Liver (tissue), 9 donors: Measurements from ENCODE around the gene SLC6A12. TPM values are rescaled to one million over a fixed set of nuclear protein-coding genes. Genes with fewer than 3 reads are reported as not detected.
A peak's percentile ranks its signal among the peaks of the same experiment; 100 is the strongest.

Experiments used
- DNase-seq: peaks from one replicate; pipeline ENCODE4 v3.0.0-alpha.2; 2017; ENCODE audit warnings: low spot score
- H3K27ac ChIP-seq, 2 donors: one replicate each; pipeline ENCODE4 v1.7.0; 2013; ENCODE audit warnings: inconsistent platforms in 2 of 2, low read length in 2 of 2, control low read depth in 1 of 2, low read depth in 1 of 2, mild to moderate bottlenecking in 1 of 2
- H3K27me3 ChIP-seq, 4 donors: one replicate each; pipeline versions ENCODE4 v1.6.1 to v1.7.0; 2013; ENCODE audit warnings: low read length in 3 of 4, inconsistent platforms in 1 of 4, mild to moderate bottlenecking in 1 of 4, moderate library complexity in 1 of 4; ENCODE audit not compliant: control insufficient read depth in 4 of 4, insufficient read depth in 4 of 4
- H3K36me3 ChIP-seq, 4 donors: one replicate each; pipeline versions ENCODE4 v1.6.1 to v1.7.0; 2013; ENCODE audit warnings: low read length in 3 of 4, mild to moderate bottlenecking in 3 of 4, low read depth in 1 of 4, moderate library complexity in 1 of 4; ENCODE audit not compliant: control insufficient read depth in 4 of 4, insufficient read depth in 3 of 4
- H3K4me1 ChIP-seq, 4 donors: one replicate each; pipeline versions ENCODE4 v1.6.1 to v1.7.0; 2013; ENCODE audit warnings: low read length in 3 of 4, mild to moderate bottlenecking in 3 of 4, moderate library complexity in 1 of 4; ENCODE audit not compliant: control insufficient read depth in 4 of 4, insufficient read depth in 4 of 4
- H3K4me3 ChIP-seq, 3 donors: one replicate each; pipeline versions ENCODE4 v1.6.1 to v1.7.0; 2013; ENCODE audit warnings: low read length in 3 of 3, control low read depth in 1 of 3, low read depth in 1 of 3, mild to moderate bottlenecking in 1 of 3
- H3K9ac ChIP-seq, 2 donors: one replicate each; pipeline ENCODE4 v1.7.0; 2013; ENCODE audit warnings: low read length in 2 of 2, mild to moderate bottlenecking in 2 of 2, moderate library complexity in 2 of 2, control low read depth in 1 of 2, low read depth in 1 of 2
- H3K9me3 ChIP-seq, 4 donors: one replicate each; pipeline versions ENCODE4 v1.6.1 to v1.7.0; 2013; ENCODE audit warnings: low read length in 3 of 4; ENCODE audit not compliant: control insufficient read depth in 4 of 4
- FOXA1 ChIP-seq: IDR thresholded peaks from 2 replicates; pipeline ENCODE4 v1.6.1; 2016; ENCODE audit warnings: antibody characterized with exemption
- HNF4A ChIP-seq, 2 donors: conservative IDR thresholded peaks; 2 replicates each; pipeline ENCODE4 v1.6.1; 2016; ENCODE audit warnings: antibody characterized with exemption in 2 of 2, mild to moderate bottlenecking in 2 of 2
- HNF4G ChIP-seq: IDR thresholded peaks from 2 replicates; pipeline ENCODE4 v1.6.1; 2016; ENCODE audit warnings: antibody characterized with exemption
- JUND ChIP-seq, 2 donors: IDR thresholded peaks; 2 replicates each; pipeline ENCODE4 v1.6.1; 2016; ENCODE audit warnings: antibody characterized with exemption in 2 of 2
- RAD21 ChIP-seq, 2 donors: IDR thresholded peaks; 2 replicates each; pipeline ENCODE4 v1.6.1; 2016; ENCODE audit warnings: antibody characterized with exemption in 2 of 2, mild to moderate bottlenecking in 2 of 2
- RXRA ChIP-seq, 2 donors: IDR thresholded peaks; 2 replicates each; pipeline ENCODE4 v1.6.1; 2017 to 2018; ENCODE audit warnings: antibody characterized with exemption in 2 of 2, mild to moderate bottlenecking in 1 of 2
- SP1 ChIP-seq: IDR thresholded peaks from 2 replicates; pipeline ENCODE4 v1.6.1; 2018; ENCODE audit warnings: antibody characterized with exemption, mild to moderate bottlenecking
- TAF1 ChIP-seq: conservative IDR thresholded peaks from 2 replicates; pipeline ENCODE4 v1.6.1; 2016; ENCODE audit warnings: antibody characterized with exemption, mild to moderate bottlenecking
- YY1 ChIP-seq: IDR thresholded peaks from 2 replicates; pipeline ENCODE4 v1.6.1; 2016; ENCODE audit warnings: antibody characterized with exemption, mild to moderate bottlenecking
- ZBTB33 ChIP-seq: IDR thresholded peaks from 2 replicates; pipeline ENCODE4 v1.6.1; 2016; ENCODE audit warnings: antibody characterized with exemption
- WGBS: extraction: QIAGEN DNeasy Blood & Tissue Kit; methylation state at CpG from one replicate; pipeline ENCODE4 v1.1.7; 2013; 5-methylcytosine and 5-hydroxymethylcytosine counted together
- polyA plus RNA-seq, 2 donors: library from polyadenylated mRNA; stranded (reverse) in 1 of 2; unstranded in 1 of 2; fragments of 200-250 nt in 1 of 2; fragments of >200 nt in 1 of 2; fragmentation: Nextera tagmentation in 1 of 2; extraction: Ambion mirVana in 1 of 2; gene quantifications; one replicate each; pipeline versions ENCODE4 v1.2.1 to v1.2.3, GENCODE V29; 2013 to 2015
- total RNA-seq, 2 donors: library from RNA; depleted of rRNA; stranded (reverse); fragments of >200 nt; gene quantifications; one replicate each; pipeline ENCODE4 v1.2.3, GENCODE V29; 2014
- TF ChIP-seq, protein P1 (sequence below): IDR thresholded peaks from 2 replicates; pipeline ENCODE4 v1.6.1; 2016; ENCODE audit warnings: antibody characterized with exemption, mild to moderate bottlenecking
- TF ChIP-seq, protein P2 (sequence below): IDR thresholded peaks from 2 replicates; pipeline ENCODE4 v1.6.1; 2016; ENCODE audit warnings: antibody characterized with exemption
- donor health status: healthy.
- donor health status: healthy.
- donor health status: healthy.
- donor health status: healthy.
- donor health status: healthy.

Gene SLC6A12
- total and polyA plus RNA-seq, 4 donors, result 18.2 to 30.3 (median 23.2) TPM

GRCh38 chr12:240566-240965 lies 26.6 kb upstream of the SLC6A12 start (continued):
- TF ChIP-seq YY1 (no peak), RAD21 (IDR thresholded peaks at IDR 0.05) (no peak)

DNA sequence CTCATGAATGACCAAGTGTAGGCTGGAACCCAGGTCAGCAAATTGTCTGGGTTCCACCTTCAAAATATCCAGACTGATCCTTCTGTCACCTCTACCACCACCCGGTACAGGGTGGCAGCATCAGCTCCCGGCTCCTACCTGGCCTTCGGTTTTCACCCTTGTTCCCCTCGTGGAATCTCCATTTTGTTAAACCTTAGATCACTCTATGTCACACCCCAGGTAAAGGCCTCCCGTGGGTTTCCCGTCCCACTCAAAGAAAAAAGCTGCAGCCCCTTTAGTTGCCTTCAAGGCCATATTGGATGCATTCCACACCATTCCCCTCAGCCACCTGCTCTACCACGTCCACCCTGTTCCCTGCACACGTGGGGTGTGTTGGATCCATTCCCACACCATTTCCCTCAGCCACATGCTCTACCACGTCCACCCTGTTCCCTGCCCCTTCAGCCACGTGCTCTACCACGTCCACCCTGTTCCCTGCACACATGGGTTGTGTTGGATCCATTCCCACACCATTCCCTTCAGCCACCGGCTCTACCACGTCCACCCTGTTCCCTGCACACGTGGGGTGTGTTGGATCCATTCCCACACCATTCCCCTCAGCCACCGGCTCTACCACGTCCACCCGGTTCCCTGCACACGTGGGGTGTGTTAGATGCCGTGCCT lies 24.9 kb upstream of the SLC6A12 start:
- WGBS, result 82% methylated on average over 19 of the region's 19 CpGs
- Histone ChIP-seq H3K4me3 (no peak overlapping the region), H3K9me3 (no peaks in the 10 kb centered on the region), H3K27ac (no peak overlapping the region), H3K27me3 (no peaks in the 10 kb centered on the region), H3K4me1 (peaks cover 0 to 23% (median 17%) of the 10 kb centered on the region in 4 donors), H3K36me3 (no peaks in the 10 kb centered on the region), H3K9ac (no peak overlapping the region)
- no peak for TF ChIP-seq RXRA (IDR thresholded peaks at IDR 0.05)
- TF ChIP-seq, protein P1, sequence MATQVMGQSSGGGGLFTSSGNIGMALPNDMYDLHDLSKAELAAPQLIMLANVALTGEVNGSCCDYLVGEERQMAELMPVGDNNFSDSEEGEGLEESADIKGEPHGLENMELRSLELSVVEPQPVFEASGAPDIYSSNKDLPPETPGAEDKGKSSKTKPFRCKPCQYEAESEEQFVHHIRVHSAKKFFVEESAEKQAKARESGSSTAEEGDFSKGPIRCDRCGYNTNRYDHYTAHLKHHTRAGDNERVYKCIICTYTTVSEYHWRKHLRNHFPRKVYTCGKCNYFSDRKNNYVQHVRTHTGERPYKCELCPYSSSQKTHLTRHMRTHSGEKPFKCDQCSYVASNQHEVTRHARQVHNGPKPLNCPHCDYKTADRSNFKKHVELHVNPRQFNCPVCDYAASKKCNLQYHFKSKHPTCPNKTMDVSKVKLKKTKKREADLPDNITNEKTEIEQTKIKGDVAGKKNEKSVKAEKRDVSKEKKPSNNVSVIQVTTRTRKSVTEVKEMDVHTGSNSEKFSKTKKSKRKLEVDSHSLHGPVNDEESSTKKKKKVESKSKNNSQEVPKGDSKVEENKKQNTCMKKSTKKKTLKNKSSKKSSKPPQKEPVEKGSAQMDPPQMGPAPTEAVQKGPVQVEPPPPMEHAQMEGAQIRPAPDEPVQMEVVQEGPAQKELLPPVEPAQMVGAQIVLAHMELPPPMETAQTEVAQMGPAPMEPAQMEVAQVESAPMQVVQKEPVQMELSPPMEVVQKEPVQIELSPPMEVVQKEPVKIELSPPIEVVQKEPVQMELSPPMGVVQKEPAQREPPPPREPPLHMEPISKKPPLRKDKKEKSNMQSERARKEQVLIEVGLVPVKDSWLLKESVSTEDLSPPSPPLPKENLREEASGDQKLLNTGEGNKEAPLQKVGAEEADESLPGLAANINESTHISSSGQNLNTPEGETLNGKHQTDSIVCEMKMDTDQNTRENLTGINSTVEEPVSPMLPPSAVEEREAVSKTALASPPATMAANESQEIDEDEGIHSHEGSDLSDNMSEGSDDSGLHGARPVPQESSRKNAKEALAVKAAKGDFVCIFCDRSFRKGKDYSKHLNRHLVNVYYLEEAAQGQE, result no peak
- TF ChIP-seq YY1, result no peak
- TF ChIP-seq RAD21 (IDR thresholded peaks at IDR 0.05), result no peak
- no peak for TF ChIP-seq JUND (IDR thresholded peaks at IDR 0.05)
- TF ChIP-seq HNF4A (conservative IDR thresholded peaks at IDR 0.05), result no peak
- DNase-seq, result peak; percentile 22

GRCh38 chr12:238116-238515 lies 24.2 kb upstream of the SLC6A12 start:
- no peak for DNase-seq
- no peak overlapping the region for H3K9ac ChIP-seq
- H3K36me3 ChIP-seq, result no peaks in the 10 kb centered on the region
- WGBS, result 82% methylated on average over 9 of the region's 9 CpGs
- no peaks in the 10 kb centered on the region for H3K27me3 ChIP-seq
- H3K4me3 ChIP-seq, result peak overlapping the region; percentile 49 to 56 (median 55)
- H3K27ac ChIP-seq, result peak overlapping the region; percentile 62 to 69
- TF ChIP-seq TAF1 (no peak), SP1 (no peak)
- TF ChIP-seq, protein P2, sequence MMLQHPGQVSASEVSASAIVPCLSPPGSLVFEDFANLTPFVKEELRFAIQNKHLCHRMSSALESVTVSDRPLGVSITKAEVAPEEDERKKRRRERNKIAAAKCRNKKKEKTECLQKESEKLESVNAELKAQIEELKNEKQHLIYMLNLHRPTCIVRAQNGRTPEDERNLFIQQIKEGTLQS, result no peak
- no peaks in the 10 kb centered on the region for H3K9me3 ChIP-seq
- H3K4me1 ChIP-seq, result peaks cover 0 to 31% (median 23%) of the 10 kb centered on the region in 4 donors

DNA sequence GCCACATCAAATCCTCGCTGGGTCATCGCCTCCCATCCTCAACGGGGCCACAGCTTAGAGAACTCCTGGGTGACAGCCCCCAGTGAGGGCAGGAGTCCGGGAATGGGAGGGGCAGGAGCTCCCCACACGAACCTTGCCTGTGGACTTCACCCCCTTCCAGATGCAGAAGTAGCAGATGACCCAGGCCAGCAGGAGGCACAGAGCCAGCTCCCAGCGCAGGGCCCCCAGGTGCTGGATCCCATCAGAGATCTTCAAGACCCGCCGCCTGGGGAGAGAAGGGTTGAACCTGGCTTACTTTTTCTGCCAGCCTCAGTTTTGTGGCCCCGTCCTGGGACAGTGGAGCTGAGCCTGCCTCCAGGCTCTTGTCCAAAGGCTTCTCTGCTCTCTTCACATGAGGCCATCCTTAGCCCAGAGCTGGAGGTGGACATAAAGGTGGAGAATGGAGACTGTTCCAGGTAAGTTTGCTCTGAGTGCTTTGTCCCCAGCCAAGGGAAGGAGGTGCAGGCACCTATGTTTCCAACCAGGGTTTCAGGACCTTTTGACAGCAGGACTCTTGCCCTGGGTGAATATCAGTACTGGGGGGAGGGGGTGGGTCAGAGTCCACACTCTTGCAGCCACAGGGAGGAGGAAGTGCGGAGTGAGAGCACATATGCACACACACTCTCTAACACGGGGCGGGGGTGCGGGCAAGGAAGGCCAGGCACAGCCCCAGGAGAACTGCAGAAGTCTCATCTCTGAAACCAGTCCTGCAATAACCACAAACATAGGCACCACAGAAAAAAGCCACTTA lies 23.3 kb upstream of the SLC6A12 start:
- H3K36me3 ChIP-seq, result peaks cover 0 to 2% (median 0%) of the 10 kb centered on the region in 4 donors
- peak overlapping the region; percentile 49 to 56 (median 55) for H3K4me3 ChIP-seq
- peak; percentile 64 for DNase-seq
- no peaks in the 10 kb centered on the region for H3K9me3 ChIP-seq
- H3K27ac ChIP-seq, result peak overlapping the region; percentile 62 to 84
- no peaks in the 10 kb centered on the region for H3K27me3 ChIP-seq
- 36% methylated on average over 13 of the region's 13 CpGs for whole genome bisulfite sequencing
- H3K9ac ChIP-seq, result peak overlapping the region; percentile 8 to 66
- peaks cover 0 to 40% (median 29%) of the 10 kb centered on the region in 4 donors for H3K4me1 ChIP-seq
- peak; percentile 98 for TF ChIP-seq HNF4G
- TF ChIP-seq FOXA1, result no peak
- TF ChIP-seq ZBTB33, result peak; percentile 60
- peak; percentile 92 for TF ChIP-seq TAF1
- TF ChIP-seq, protein P2, result peak; percentile 48
- peak; percentile 41 for TF ChIP-seq YY1
- peak in 1 of 2 donors; percentile 63 for TF ChIP-seq JUND (IDR thresholded peaks at IDR 0.05)
- TF ChIP-seq, protein P1, result peak; percentile 36
- TF ChIP-seq HNF4A (conservative IDR thresholded peaks at IDR 0.05), result peak; percentile 93 to 94
